Mesenchymal stem cell (in vitro differentiated cells and primary cell): ENCODE data around the gene MSGN1.

Experiments
- DNase-seq: peaks from one replicate; pipeline ENCODE4 v3.0.0-alpha.2; 2013
- H2AFZ ChIP-seq: one replicate; pipeline ENCODE4 v1.6.1; 2013; ENCODE audit warnings: low read depth, mild to moderate bottlenecking, control low read depth, inconsistent platforms, low read length, moderate library complexity
- H2AK5ac ChIP-seq: 2 replicates; pipeline ENCODE4 v1.6.1; 2013; ENCODE audit warnings: low read length, moderate library complexity, mild to moderate bottlenecking, inconsistent platforms; ENCODE audit not compliant: severe bottlenecking
- H2BK120ac ChIP-seq: one replicate; pipeline ENCODE4 v1.6.1; 2013; ENCODE audit warnings: low read depth, mild to moderate bottlenecking, inconsistent platforms, low read length, moderate library complexity
- H2BK12ac ChIP-seq, 2 experiments: one replicate each; pipeline ENCODE4 v1.6.1; 2013; ENCODE audit warnings: inconsistent platforms in 2 of 2, low read length in 2 of 2, mild to moderate bottlenecking in 2 of 2, moderate library complexity in 2 of 2, control low read depth in 1 of 2
- H2BK15ac ChIP-seq: one replicate; pipeline ENCODE4 v1.6.1; 2013; ENCODE audit warnings: mild to moderate bottlenecking, low read depth, inconsistent platforms; ENCODE audit not compliant: poor library complexity, severe bottlenecking
- H2BK5ac ChIP-seq: 2 replicates; pipeline ENCODE4 v1.6.1; 2013; ENCODE audit warnings: low read depth, mild to moderate bottlenecking, low read length, control low read depth, inconsistent platforms; ENCODE audit not compliant: poor library complexity, severe bottlenecking
- H3K14ac ChIP-seq, 2 experiments: one replicate each; pipeline ENCODE4 v1.6.1; 2013; ENCODE audit warnings: inconsistent platforms in 2 of 2, low read length in 2 of 2, control low read depth in 1 of 2, mild to moderate bottlenecking in 1 of 2, moderate library complexity in 1 of 2
- H3K18ac ChIP-seq, 2 experiments: one replicate each; pipeline ENCODE4 v1.6.1; 2013; ENCODE audit warnings: inconsistent platforms in 2 of 2, low read length in 2 of 2, control low read depth in 1 of 2, low read depth in 1 of 2, mild to moderate bottlenecking in 1 of 2
- H3K23ac ChIP-seq, 2 experiments: one replicate each; pipeline ENCODE4 v1.6.1; 2013; ENCODE audit warnings: inconsistent platforms in 2 of 2, low read length in 2 of 2, mild to moderate bottlenecking in 2 of 2, moderate library complexity in 2 of 2, control low read depth in 1 of 2
- H3K27ac ChIP-seq: 2 replicates; pipeline ENCODE4 v1.5.1; 2013; ENCODE audit warnings: mild to moderate bottlenecking, moderate library complexity, low read length, control low read depth, inconsistent platforms; ENCODE audit not compliant: poor library complexity, severe bottlenecking
- H3K27me3 ChIP-seq, 2 experiments: 2 replicates each; pipeline versions ENCODE4 v1.6.1 to v1.7.0; 2013; ENCODE audit warnings: low read length in 2 of 2, mild to moderate bottlenecking in 2 of 2, moderate library complexity in 2 of 2, control low read depth in 1 of 2, inconsistent platforms in 1 of 2; ENCODE audit not compliant: control insufficient read depth in 1 of 2, insufficient read depth in 1 of 2
- H3K36me3 ChIP-seq, 2 experiments: 2 replicates each; pipeline versions ENCODE4 v1.6.1 to v1.7.0; 2013; ENCODE audit warnings: low read length in 2 of 2, control low read depth in 1 of 2, inconsistent platforms in 1 of 2, low read depth in 1 of 2, mild to moderate bottlenecking in 1 of 2; ENCODE audit not compliant: insufficient read depth in 2 of 2, control insufficient read depth in 1 of 2
- H3K4ac ChIP-seq, 2 experiments: one replicate each; pipeline ENCODE4 v1.6.1; 2013; ENCODE audit warnings: inconsistent platforms in 2 of 2, low read length in 2 of 2, mild to moderate bottlenecking in 2 of 2, moderate library complexity in 2 of 2, control low read depth in 1 of 2, low read depth in 1 of 2
- H3K4me1 ChIP-seq: 2 replicates; pipeline ENCODE4 v1.6.1; 2013; ENCODE audit warnings: low read depth, low read length, control low read depth; ENCODE audit not compliant: control insufficient read depth, insufficient read depth
- H3K4me2 ChIP-seq: 2 replicates; pipeline ENCODE4 v1.6.1; 2013; ENCODE audit warnings: low read length, mild to moderate bottlenecking, inconsistent platforms; ENCODE audit not compliant: poor library complexity, severe bottlenecking
- H3K4me3 ChIP-seq, 2 experiments: 2 replicates each; pipeline versions ENCODE4 v1.5.1 to v1.7.0; 2013; ENCODE audit warnings: low read length in 2 of 2, mild to moderate bottlenecking in 2 of 2, control low read depth in 1 of 2, low read depth in 1 of 2; ENCODE audit not compliant: insufficient read depth in 1 of 2
- H3K79me1 ChIP-seq: replicated peaks from 2 replicates; pipeline ENCODE4 v1.6.1; 2013; ENCODE audit warnings: mild to moderate bottlenecking, control low read depth, low read length, inconsistent platforms; ENCODE audit not compliant: poor library complexity, severe bottlenecking
- H3K9ac ChIP-seq: 2 replicates; pipeline ENCODE4 v1.7.0; 2013; ENCODE audit warnings: mild to moderate bottlenecking, low read length, moderate library complexity
- H3K9me3 ChIP-seq: 2 replicates; pipeline ENCODE4 v1.7.0; 2013; ENCODE audit warnings: mild to moderate bottlenecking, low read length; ENCODE audit not compliant: control insufficient read depth
- H4K8ac ChIP-seq: one replicate; pipeline ENCODE4 v1.6.1; 2013; ENCODE audit warnings: inconsistent platforms, mild to moderate bottlenecking, low read length, moderate library complexity
- H4K91ac ChIP-seq: one replicate; pipeline ENCODE4 v1.6.1; 2013; ENCODE audit warnings: mild to moderate bottlenecking, low read length, inconsistent platforms
- WGBS: methylation state at CpG from one replicate; pipeline ENCODE4 v1.1.7; 2013; ENCODE audit warnings: mixed read lengths; 5-methylcytosine and 5-hydroxymethylcytosine counted together

Gene MSGN1

DNA sequence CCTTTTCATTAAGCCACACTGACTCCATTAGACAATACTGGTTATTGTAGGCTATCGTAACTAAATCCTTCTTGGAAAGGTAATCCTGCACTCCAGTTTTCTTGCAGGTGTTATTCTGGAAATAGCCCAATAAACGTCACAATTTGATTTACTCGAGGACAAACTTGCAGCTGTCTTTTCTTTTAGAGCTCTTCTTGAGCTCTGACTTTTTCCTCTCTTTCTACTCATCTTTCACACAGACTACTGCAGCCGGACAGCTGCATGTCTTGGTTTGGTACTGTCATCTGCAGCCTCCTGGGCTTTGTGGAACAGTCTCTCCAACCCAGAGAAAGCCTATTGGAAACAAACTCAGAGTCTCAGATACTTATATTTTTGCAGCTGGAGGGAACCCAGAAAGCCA is 23.0 kb upstream of the MSGN1 start:
- Histone ChIP-seq H3K27me3 (peaks cover 0 to 8% of the 10 kb centered on the region in 2 experiments), H3K4me3 (peak overlapping the region in 1 of 2 experiments; percentile 29), H3K9me3 (no peaks in the 10 kb centered on the region), H3K79me1 (no peaks in the 10 kb centered on the region), H2BK5ac (no peak overlapping the region), H2BK120ac (no peak overlapping the region), H3K27ac (no peak overlapping the region), H3K36me3 (no peaks in the 10 kb centered on the region), H3K23ac (no peak overlapping the region), H4K91ac (no peak overlapping the region), H2BK12ac (no peak overlapping the region), H2AFZ (no peak overlapping the region), H2BK15ac (no peak overlapping the region), H3K4ac (no peak overlapping the region), H2AK5ac (no peak overlapping the region), H4K8ac (no peak overlapping the region), H3K4me1 (peaks cover 3% of the 10 kb centered on the region), H3K4me2 (no peak overlapping the region), H3K14ac (no peak overlapping the region), H3K18ac (no peak overlapping the region), H3K9ac (no peak overlapping the region)
- no peak for DNase-seq
- WGBS: 76% methylated on average over 4 of the region's 4 CpGs

DNA sequence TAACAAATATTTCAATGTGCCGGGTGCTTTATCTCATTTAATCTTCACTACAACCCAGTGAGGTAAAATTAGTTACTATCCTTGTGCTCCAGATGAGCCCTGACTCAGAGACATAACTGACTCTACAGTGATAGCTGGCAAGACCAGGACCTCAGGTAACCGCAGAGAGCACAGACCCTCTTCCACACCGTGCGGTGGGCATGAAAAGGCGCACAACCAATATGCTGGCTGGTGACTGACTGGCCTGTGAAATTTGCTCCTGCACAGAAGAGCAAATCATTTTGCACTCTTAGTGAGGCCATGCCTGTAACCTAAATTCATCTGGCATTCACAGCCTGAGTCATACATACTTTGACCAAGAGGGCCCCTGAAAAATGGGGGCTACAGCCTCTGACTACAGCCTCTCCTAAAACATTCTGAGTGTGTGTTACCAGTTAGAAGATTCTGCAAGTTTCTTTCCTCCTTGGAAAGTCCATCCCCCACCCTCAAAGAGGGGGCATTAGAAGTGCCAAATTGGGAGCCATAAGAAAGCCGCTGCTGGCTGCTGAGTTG is 22.4 kb upstream of the MSGN1 start:
- Histone ChIP-seq H4K8ac (no peak overlapping the region), H3K4ac (no peak overlapping the region), H2BK15ac (no peak overlapping the region), H3K14ac (peak overlapping the region in 1 of 2 experiments; percentile 91), H2BK5ac (no peak overlapping the region), H3K27me3 (peaks cover 3 to 13% of the 10 kb centered on the region in 2 experiments), H3K4me1 (peaks cover 3% of the 10 kb centered on the region), H3K79me1 (no peaks in the 10 kb centered on the region), H2AK5ac (no peak overlapping the region), H3K18ac (no peak overlapping the region), H2AFZ (no peak overlapping the region), H3K9me3 (no peaks in the 10 kb centered on the region), H3K9ac (no peak overlapping the region), H4K91ac (peak overlapping the region; percentile 11), H2BK120ac (no peak overlapping the region), H3K4me3 (peak overlapping the region in 1 of 2 experiments; percentile 29), H3K4me2 (no peak overlapping the region), H3K23ac (no peak overlapping the region), H3K36me3 (no peaks in the 10 kb centered on the region), H2BK12ac (peak overlapping the region in 1 of 2 experiments; percentile 77), H3K27ac (no peak overlapping the region)
- DNase-seq: peak; percentile 18
- WGBS: 74% methylated on average over 6 of the region's 6 CpGs

DNA sequence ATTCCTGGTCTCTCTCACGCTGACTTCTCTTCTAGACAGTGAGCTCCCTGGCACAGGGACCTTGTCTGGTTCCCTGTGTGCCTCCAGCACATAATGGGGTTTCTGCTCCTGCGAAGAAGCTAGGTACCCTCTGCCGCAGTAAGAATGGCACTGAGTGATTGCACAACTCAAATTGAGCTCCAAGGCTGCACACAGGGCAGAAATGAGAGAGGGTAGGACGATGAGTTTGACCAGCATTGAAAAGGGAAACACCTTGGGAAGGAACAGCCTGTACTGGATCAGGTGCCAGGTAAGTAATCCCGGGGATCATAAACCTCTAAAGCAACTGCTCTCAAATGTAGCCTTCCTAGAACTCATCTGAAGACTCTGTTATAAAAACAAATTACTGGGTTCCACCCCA is 21.0 kb upstream of the MSGN1 start:
- no peak overlapping the region for H3K27ac ChIP-seq
- H3K23ac ChIP-seq: no peak overlapping the region
- no peak overlapping the region for H4K91ac ChIP-seq
- no peak overlapping the region for H3K4me3 ChIP-seq
- no peak overlapping the region for H2BK12ac ChIP-seq
- H3K4ac ChIP-seq: no peak overlapping the region
- H3K4me1 ChIP-seq: peaks cover 3% of the 10 kb centered on the region
- peaks cover 5 to 13% of the 10 kb centered on the region in 2 experiments for H3K27me3 ChIP-seq
- H3K14ac ChIP-seq: no peak overlapping the region
- WGBS: 89% methylated on average over 4 of the region's 5 CpGs
- H2AK5ac ChIP-seq: no peak overlapping the region
- H3K36me3 ChIP-seq: no peaks in the 10 kb centered on the region
- no peak overlapping the region for H2BK5ac ChIP-seq
- H2BK15ac ChIP-seq: peak overlapping the region; percentile 65
- H3K79me1 ChIP-seq: no peaks in the 10 kb centered on the region
- no peaks in the 10 kb centered on the region for H3K9me3 ChIP-seq
- H2AFZ ChIP-seq: no peak overlapping the region
- no peak overlapping the region for H4K8ac ChIP-seq
- H3K18ac ChIP-seq: no peak overlapping the region
- H3K4me2 ChIP-seq: no peak overlapping the region
- no peak for DNase-seq
- H3K9ac ChIP-seq: no peak overlapping the region
- no peak overlapping the region for H2BK120ac ChIP-seq

GRCh38 chr2:17798338-17798737 is 17.9 kb upstream of the MSGN1 start:
- H3K36me3 ChIP-seq: no peaks in the 10 kb centered on the region
- no peak overlapping the region for H2AFZ ChIP-seq
- H3K18ac ChIP-seq: no peak overlapping the region
- H3K4me2 ChIP-seq: no peak overlapping the region
- no peak overlapping the region for H4K8ac ChIP-seq
- no peak overlapping the region for H2AK5ac ChIP-seq
- peaks cover 3% of the 10 kb centered on the region for H3K4me1 ChIP-seq
- H3K9ac ChIP-seq: no peak overlapping the region
- no peak overlapping the region for H4K91ac ChIP-seq
- no peaks in the 10 kb centered on the region for H3K9me3 ChIP-seq
- H3K4ac ChIP-seq: no peak overlapping the region
- 93% methylated on average over 4 of the region's 4 CpGs for WGBS
- no peak for DNase-seq
- H3K14ac ChIP-seq: no peak overlapping the region
- no peak overlapping the region for H2BK12ac ChIP-seq
- H3K4me3 ChIP-seq: no peak overlapping the region
- peaks cover 5 to 9% of the 10 kb centered on the region in 2 experiments for H3K27me3 ChIP-seq
- no peak overlapping the region for H2BK120ac ChIP-seq
- H3K79me1 ChIP-seq: no peaks in the 10 kb centered on the region
- no peak overlapping the region for H2BK15ac ChIP-seq
- H2BK5ac ChIP-seq: no peak overlapping the region
- no peak overlapping the region for H3K27ac ChIP-seq
- no peak overlapping the region for H3K23ac ChIP-seq
